Fibroblast of mammary gland (primary cell): ENCODE measurements around the gene GAD2.

ENCODE experiments used
- DNase-seq: peaks from one replicate; pipeline ENCODE4 v3.0.0-alpha.2; 2010; ENCODE audit warnings: low read depth
- H3K4me3 ChIP-seq: 2 replicates; pipeline ENCODE4 v1.5.1; 2011; ENCODE audit warnings: low read depth, mild to moderate bottlenecking, low read length, moderate library complexity; ENCODE audit not compliant: control insufficient read depth
- TF ChIP-seq, protein P1 (sequence below): conservative IDR thresholded peaks from 2 replicates; pipeline ENCODE4 v1.5.1; 2011; ENCODE audit warnings: low read depth, low read length, inconsistent platforms; ENCODE audit not compliant: control insufficient read depth, insufficient read depth

The GAD2 gene

DNA sequence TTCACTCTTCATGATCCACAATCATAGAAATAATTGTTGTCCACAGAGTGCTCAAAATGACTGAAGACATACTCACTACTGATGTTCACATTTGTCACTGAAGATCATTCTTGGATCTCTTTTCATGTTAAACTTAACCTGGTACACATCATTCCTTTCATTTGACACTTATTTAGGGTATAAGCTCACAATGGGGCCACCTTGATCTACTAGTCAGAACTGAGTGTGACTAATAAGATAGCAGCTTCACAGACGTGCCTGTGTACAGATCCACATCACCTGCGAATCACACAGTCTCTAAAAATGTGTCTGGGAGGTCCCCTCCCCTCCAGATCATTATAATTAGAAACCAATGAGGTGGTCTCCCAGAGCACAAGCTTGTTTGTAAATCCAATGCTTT is 21.8 kb downstream of the GAD2 start:
- TF ChIP-seq, protein P1, sequence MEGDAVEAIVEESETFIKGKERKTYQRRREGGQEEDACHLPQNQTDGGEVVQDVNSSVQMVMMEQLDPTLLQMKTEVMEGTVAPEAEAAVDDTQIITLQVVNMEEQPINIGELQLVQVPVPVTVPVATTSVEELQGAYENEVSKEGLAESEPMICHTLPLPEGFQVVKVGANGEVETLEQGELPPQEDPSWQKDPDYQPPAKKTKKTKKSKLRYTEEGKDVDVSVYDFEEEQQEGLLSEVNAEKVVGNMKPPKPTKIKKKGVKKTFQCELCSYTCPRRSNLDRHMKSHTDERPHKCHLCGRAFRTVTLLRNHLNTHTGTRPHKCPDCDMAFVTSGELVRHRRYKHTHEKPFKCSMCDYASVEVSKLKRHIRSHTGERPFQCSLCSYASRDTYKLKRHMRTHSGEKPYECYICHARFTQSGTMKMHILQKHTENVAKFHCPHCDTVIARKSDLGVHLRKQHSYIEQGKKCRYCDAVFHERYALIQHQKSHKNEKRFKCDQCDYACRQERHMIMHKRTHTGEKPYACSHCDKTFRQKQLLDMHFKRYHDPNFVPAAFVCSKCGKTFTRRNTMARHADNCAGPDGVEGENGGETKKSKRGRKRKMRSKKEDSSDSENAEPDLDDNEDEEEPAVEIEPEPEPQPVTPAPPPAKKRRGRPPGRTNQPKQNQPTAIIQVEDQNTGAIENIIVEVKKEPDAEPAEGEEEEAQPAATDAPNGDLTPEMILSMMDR: no peak
- DNase-seq: no peak
- no peak overlapping the region for H3K4me3 ChIP-seq

DNA sequence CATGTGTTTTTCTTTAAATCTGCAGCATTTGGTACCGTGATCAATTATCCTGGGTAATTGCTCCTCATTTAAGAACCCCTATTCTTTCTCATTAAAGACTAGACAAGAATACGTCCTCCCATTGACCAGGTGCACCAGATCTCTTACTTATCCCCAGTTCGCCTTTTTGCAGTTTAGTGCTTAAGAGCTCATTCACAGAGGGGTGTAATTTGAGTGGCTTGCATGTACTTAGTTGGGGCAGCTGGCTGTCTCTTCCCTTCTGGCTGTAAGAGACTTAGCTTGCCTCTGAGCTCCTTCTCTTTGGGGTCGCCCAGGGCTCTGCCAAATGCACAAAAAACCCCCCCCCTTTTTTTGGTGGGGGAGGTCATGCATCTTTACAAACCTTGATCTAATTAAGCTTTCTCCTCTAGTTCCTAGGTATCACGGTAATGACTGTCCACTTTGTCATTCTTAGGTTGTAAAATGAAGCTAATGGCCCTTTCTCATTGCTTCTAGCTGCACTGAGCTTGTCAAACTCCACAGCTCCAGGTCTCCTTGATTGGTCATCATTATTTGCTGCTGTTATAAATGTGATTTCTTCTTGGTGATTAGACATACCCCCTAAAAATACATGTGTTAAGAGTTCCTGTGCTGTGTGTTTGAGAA is 26.3 kb downstream of the GAD2 start:
- TF ChIP-seq, protein P1: no peak
- no peak for DNase-seq
- no peak overlapping the region for H3K4me3 ChIP-seq

DNA sequence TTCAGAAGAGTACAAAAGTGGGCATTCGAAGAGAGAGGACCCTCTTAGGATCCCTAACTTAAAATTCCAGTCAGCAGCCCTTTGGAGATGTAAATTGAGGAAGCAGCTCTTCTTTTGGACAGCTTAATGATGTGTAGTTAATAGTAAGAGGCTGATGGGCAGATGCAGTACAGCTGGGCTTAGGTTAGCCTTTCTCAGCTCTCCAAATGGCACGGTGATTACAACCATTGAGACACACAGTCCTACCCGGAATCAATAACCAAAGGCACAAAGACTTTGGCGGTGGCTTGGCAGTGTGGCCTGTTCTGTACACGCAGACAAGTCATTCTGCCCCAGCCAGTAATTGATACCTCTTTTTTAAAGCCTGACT is 26.8 kb downstream of the GAD2 start:
- no peak overlapping the region for H3K4me3 ChIP-seq
- TF ChIP-seq, protein P1: no peak
- no peak for DNase-seq

DNA sequence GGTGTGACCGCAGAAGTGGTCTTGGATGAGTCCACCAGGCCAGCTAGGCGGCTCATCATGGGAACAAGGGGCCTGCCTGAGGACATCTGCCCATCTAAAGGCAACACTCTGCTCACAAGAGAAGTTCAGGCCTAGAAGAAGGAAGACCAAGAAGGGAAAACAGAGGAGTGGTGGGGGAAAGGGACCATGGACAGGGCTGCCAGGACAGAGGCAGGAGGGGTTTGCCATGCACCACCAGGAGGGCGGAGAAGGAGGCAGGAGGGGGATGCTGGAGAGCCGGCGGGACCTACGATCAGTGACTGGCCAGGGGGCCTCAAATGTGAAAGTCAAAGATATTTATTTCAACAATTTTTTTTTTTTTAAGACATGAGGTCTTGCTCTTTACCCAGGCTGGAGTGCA is 33.1 kb downstream of the GAD2 start:
- H3K4me3 ChIP-seq: no peak overlapping the region
- TF ChIP-seq, protein P1: no peak

DNA sequence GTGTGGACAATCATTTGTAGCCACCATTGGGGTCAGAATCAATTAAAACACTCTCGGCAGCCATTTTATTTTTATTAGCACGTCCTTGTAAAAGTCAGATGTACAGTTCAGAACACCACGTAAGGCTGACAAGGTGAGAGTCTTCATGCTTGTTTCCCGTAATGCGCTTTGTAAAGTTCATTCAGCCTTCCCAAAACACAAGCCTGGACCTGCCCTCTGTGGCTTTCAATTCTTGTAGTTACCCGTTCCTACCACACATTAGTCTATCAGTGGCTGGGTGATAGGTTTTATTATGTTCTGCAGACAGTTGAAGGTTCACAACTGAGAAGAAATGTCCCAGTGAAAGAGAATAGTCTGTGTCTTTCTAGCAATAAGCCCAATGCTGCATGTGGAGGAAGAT is 35.4 kb downstream of the GAD2 start:
- no peak for DNase-seq
- no peak overlapping the region for H3K4me3 ChIP-seq
- TF ChIP-seq, protein P1: no peak

More for the DNA sequence above, 33.1 kb downstream of the GAD2 start:
- no peak for DNase-seq

DNA sequence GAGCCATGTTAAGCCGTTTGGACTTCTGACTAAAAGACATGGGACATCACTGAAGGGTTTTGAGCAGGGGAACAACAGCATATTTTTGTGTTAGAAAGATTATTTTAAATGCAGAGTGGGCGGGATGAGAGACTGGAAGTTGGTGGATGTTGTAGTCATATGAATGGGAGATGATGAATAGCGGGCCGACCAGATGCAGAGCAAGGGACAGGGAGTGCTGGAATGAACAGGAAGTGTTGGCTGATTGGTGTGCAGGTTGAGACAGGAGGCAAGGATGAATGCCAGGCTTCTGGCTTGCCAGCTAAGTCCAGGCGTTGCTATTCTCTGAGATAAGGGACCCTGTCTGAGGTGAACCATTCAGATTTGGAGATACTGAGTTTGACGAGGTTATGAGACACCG is 38.0 kb downstream of the GAD2 start:
- TF ChIP-seq, protein P1: no peak
- DNase-seq: no peak
- no peak overlapping the region for H3K4me3 ChIP-seq

DNA sequence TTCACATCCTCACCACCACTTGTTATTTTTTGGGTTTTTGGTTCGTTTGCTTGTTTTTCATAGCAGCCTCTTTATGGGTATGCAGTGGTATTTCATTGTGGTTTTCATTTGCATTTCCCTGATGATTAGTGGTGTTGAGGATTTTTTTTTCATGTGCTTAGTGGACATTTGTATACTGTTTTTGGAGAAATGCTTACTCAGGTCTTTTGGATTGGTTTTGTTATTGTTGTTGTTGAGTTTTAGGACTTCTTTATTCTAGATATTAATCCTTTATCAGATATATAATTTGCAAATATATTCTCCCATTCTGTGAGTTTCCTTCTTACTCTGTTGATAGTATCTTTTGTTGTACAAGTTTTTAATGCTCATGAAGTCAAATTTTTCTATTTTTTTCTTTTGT is 42.8 kb downstream of the GAD2 start:
- H3K4me3 ChIP-seq: no peak overlapping the region
- TF ChIP-seq, protein P1: no peak
- DNase-seq: no peak
